OCI-LY7 (cell line): Measurements from ENCODE around the gene RABL2A.
"Not testable (repeated sequence)": the region's sequence is repeated elsewhere in the genome, so short reads cannot be mapped to it uniquely, and the experiment has no call there.

Experiments
- CTCF ChIP-seq: fragments of 200-600 bp; sonication (generic); conservative IDR thresholded peaks from 2 replicates; pipeline ENCODE4 v1.5.1; 2014; ENCODE audit warnings: mild to moderate bottlenecking, antibody characterized with exemption, low read length, moderate library complexity, mixed read lengths
- EZH2phosphoT487 ChIP-seq: fragments of 200-600 bp; sonication (generic); IDR thresholded peaks from 2 replicates; pipeline ENCODE4 v1.6.1; 2018; ENCODE audit warnings: low read depth, borderline replicate concordance, mild to moderate bottlenecking, mixed run types, antibody characterized with exemption, low read length, moderate library complexity, mixed read lengths

GRCh38 chr2:113664761-113665533 lies 37.9 kb downstream of the RABL2A start:
- not testable (repeated sequence) for TF ChIP-seq CTCF, EZH2phosphoT487
